Measurements from ENCODE around the gene NCKAP5L. TPM values are rescaled to one million over a fixed set of nuclear protein-coding genes. Genes with fewer than 3 reads are reported as not detected.

The NCKAP5L gene
- total and polyA plus RNA-seq, 2 experiments from 2014 or later = 10.2 to 37.0 TPM

GRCh38 chr12:49805409-49805808, 22.8 kb downstream of the NCKAP5L start:
- Mint-ChIP-seq H3K9me3 (no peaks in the 10 kb centered on the region), H3K4me3 (no peak overlapping the region), H3K27me3 (ENCODE audit: insufficient read depth, low read depth, poor library complexity) (peaks cover 12% of the 10 kb centered on the region), H3K36me3 (ENCODE audit: low read depth) (peaks cover 14% of the 10 kb centered on the region), H3K4me1 (peaks cover 28% of the 10 kb centered on the region), H3K27ac (no peak overlapping the region)
- no peak for DNase-seq (ENCODE audit: low spot score)
- peaks cover 18% of the 10 kb centered on the region; the same call in 1 of the 2 replicates for H3K79me2 ChIP-seq (replicated peaks; ENCODE audit: insufficient read depth)
- H3F3A ChIP-seq (replicated peaks; ENCODE audit: low read depth) = no peaks in the 10 kb centered on the region
- TF ChIP-seq ETS1 (IDR thresholded peaks at IDR 0.05) (no peak), EZH2phosphoT487 (IDR thresholded peaks at IDR 0.05; ENCODE audit: unreplicated experiment) (no peak), NANOG (IDR thresholded peaks at IDR 0.05; ENCODE audit: borderline replicate concordance) (no peak), CREB1 (CRISPR knock-in tag; IDR thresholded peaks at IDR 0.05; ENCODE audit: low read depth) (no peak), ZNF114 (CRISPR knock-in tag; IDR thresholded peaks at IDR 0.05) (no peak), EZH2 (IDR thresholded peaks at IDR 0.05; ENCODE audit: low read depth, unreplicated experiment) (no peak), JUNB (IDR thresholded peaks at IDR 0.05; ENCODE audit: unreplicated experiment) (no peak), POLR2AphosphoS5 (IDR thresholded peaks at IDR 0.05; ENCODE audit: low read depth) (no peak), ZNF331 (CRISPR knock-in tag; IDR thresholded peaks at IDR 0.05; ENCODE audit: low read depth) (no peak), ZNF462 (CRISPR knock-in tag; IDR thresholded peaks at IDR 0.05) (no peak)
- TF ChIP-seq, protein P1, sequence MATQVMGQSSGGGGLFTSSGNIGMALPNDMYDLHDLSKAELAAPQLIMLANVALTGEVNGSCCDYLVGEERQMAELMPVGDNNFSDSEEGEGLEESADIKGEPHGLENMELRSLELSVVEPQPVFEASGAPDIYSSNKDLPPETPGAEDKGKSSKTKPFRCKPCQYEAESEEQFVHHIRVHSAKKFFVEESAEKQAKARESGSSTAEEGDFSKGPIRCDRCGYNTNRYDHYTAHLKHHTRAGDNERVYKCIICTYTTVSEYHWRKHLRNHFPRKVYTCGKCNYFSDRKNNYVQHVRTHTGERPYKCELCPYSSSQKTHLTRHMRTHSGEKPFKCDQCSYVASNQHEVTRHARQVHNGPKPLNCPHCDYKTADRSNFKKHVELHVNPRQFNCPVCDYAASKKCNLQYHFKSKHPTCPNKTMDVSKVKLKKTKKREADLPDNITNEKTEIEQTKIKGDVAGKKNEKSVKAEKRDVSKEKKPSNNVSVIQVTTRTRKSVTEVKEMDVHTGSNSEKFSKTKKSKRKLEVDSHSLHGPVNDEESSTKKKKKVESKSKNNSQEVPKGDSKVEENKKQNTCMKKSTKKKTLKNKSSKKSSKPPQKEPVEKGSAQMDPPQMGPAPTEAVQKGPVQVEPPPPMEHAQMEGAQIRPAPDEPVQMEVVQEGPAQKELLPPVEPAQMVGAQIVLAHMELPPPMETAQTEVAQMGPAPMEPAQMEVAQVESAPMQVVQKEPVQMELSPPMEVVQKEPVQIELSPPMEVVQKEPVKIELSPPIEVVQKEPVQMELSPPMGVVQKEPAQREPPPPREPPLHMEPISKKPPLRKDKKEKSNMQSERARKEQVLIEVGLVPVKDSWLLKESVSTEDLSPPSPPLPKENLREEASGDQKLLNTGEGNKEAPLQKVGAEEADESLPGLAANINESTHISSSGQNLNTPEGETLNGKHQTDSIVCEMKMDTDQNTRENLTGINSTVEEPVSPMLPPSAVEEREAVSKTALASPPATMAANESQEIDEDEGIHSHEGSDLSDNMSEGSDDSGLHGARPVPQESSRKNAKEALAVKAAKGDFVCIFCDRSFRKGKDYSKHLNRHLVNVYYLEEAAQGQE (IDR thresholded peaks at IDR 0.05; ENCODE audit: unreplicated experiment) = no peak
- H4K20me1 ChIP-seq (replicated peaks; ENCODE audit: insufficient read depth) = peaks cover 3% of the 10 kb centered on the region
- no peak overlapping the region for H3K4me3 ChIP-seq
- H3K36me3 ChIP-seq (ENCODE audit: insufficient read depth) = 0 out of 2 replicates have a peak, but pooled peaks cover 6% of the 10 kb centered on the region
- peaks cover 24% of the 10 kb centered on the region for H3K4me1 ChIP-seq (ENCODE audit: insufficient read depth)
- H3K27me3 ChIP-seq (ENCODE audit: insufficient read depth) = no peaks in the 10 kb centered on the region
- no peak overlapping the region for H3K4me2 ChIP-seq
- H3K27ac ChIP-seq (ENCODE audit: low read depth) = no peak overlapping the region
- H3K9me2 ChIP-seq (ENCODE audit: insufficient read depth) = no peaks in the 10 kb centered on the region
- no peak overlapping the region for H2AFZ ChIP-seq
- no peak for ATAC-seq

Data from GM23338 (cell line).